ENCODE results near the gene GRID2.

The GRID2 gene

DNA sequence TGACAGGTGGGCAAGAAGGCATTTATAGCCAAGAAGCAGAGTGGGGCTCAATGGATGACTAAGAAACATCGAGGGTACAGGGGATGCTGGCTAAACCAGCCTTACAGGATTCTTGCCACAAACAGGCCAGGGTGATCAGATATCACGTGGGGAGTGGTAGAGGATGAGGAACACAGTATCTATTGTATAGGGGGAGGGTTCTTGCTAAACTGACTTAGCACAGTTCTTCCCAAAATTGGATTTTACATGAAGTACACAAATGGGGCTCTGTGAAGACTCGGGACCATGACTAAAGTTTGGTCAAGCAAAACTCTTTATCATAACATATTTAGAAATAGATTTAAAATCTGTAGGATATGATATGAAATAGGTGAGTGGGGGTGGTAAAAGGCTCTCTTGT is 1380.8 kb downstream of the GRID2 start:
- Histone ChIP-seq H3K36me3 (ENCODE audit: control insufficient read depth, insufficient read depth, low read length) (no peaks in the 10 kb centered on the region), H3K9ac (ENCODE audit: low read length) (no peak overlapping the region), H3K9me3 (ENCODE audit: control insufficient read depth, insufficient read depth, low read depth, low read length) (no peaks in the 10 kb centered on the region), H3K27me3 (ENCODE audit: control insufficient read depth, insufficient read depth, low read length) (no peaks in the 10 kb centered on the region), H3K27ac (ENCODE audit: low read depth, low read length) (no peak overlapping the region), H3K4me3 (ENCODE audit: low read depth, low read length) (no peak overlapping the region), H3K4me1 (ENCODE audit: control insufficient read depth, insufficient read depth, low read length) (peaks cover 8% of the 10 kb centered on the region)

DNA sequence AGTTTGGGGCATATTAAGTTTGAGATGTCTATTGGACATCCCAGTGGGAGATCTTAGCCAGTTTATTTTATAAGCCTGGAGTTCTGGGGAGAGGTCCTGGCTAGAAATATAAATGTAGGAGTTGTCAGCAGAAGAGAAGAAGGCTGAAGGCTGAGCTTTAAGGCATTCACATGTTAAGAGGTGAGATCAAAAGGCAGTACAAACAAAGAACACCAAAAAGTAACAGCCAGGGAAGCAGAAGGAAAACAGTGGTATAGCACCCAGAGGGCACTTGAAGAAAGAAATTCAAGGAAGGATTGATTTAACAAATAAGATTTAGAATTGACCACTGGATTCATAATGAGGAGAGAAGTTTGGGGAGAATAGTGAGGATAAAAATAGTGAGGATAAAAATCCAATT is 1383.5 kb downstream of the GRID2 start:
- peaks cover 8% of the 10 kb centered on the region for H3K4me1 ChIP-seq (ENCODE audit: control insufficient read depth, insufficient read depth, low read length)
- no peak overlapping the region for H3K27ac ChIP-seq (ENCODE audit: low read depth, low read length)
- H3K9ac ChIP-seq (ENCODE audit: low read length) = no peak overlapping the region

DNA sequence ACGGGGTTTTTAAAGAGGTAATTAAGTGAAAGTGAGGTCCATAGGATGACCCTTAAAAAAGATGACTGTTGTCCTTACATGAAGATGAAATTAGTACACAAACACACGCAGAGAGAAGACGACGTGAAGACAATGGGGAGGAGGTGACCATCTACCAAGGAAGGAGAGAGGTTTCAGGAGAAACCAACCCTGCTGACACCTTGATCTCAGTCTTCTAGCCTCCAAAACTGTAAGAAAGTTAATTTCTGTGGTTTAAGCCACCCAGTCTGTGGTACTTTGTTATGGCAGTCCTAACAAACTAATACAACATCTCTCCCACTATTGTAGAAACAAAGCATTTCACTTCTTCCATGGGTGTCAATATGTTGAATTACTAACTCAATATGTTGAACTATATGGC is 1385.2 kb downstream of the GRID2 start:
- Histone ChIP-seq H3K27ac (ENCODE audit: low read depth, low read length) (no peak overlapping the region), H3K9ac (ENCODE audit: low read length) (no peak overlapping the region), H3K4me1 (ENCODE audit: control insufficient read depth, insufficient read depth, low read length) (peaks cover 8% of the 10 kb centered on the region), H3K27me3 (ENCODE audit: control insufficient read depth, insufficient read depth, low read length) (no peaks in the 10 kb centered on the region), H3K36me3 (ENCODE audit: control insufficient read depth, insufficient read depth, low read length) (no peaks in the 10 kb centered on the region), H3K4me3 (ENCODE audit: low read depth, low read length) (no peak overlapping the region), H3K9me3 (ENCODE audit: control insufficient read depth, insufficient read depth, low read depth, low read length) (no peaks in the 10 kb centered on the region)

More for the DNA sequence above, 1383.5 kb downstream of the GRID2 start:
- H3K9me3 ChIP-seq (ENCODE audit: control insufficient read depth, insufficient read depth, low read depth, low read length) = no peaks in the 10 kb centered on the region
- H3K4me3 ChIP-seq (ENCODE audit: low read depth, low read length) = no peak overlapping the region
- no peaks in the 10 kb centered on the region for H3K36me3 ChIP-seq (ENCODE audit: control insufficient read depth, insufficient read depth, low read length)
- H3K27me3 ChIP-seq (ENCODE audit: control insufficient read depth, insufficient read depth, low read length) = no peaks in the 10 kb centered on the region

DNA sequence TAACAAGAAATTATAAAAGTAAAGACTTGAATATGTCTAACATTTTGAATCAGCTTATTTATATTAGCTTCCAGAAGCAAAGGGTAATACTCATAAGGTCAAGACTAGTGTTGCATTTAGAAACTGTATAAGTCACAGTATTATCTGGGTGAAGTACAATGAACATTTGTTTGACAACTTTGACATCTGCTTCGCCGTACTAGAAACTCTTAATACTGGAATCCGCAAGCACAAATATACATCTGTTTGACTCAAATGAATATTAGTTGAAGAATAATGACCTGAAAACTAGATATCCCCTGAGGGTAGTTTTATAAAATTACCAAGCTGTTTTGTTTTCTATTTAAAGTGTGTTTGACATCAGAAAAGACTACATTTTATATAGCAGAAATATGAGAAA is 1389.4 kb downstream of the GRID2 start:
- H3K9me3 ChIP-seq (ENCODE audit: control insufficient read depth, insufficient read depth, low read depth, low read length) = no peaks in the 10 kb centered on the region
- H3K27ac ChIP-seq (ENCODE audit: low read depth, low read length) = no peak overlapping the region
- no peak overlapping the region for H3K9ac ChIP-seq (ENCODE audit: low read length)
- no peaks in the 10 kb centered on the region for H3K36me3 ChIP-seq (ENCODE audit: control insufficient read depth, insufficient read depth, low read length)
- no peaks in the 10 kb centered on the region for H3K4me1 ChIP-seq (ENCODE audit: control insufficient read depth, insufficient read depth, low read length)
- H3K4me3 ChIP-seq (ENCODE audit: low read depth, low read length) = no peak overlapping the region
- H3K27me3 ChIP-seq (ENCODE audit: control insufficient read depth, insufficient read depth, low read length) = no peaks in the 10 kb centered on the region

DNA sequence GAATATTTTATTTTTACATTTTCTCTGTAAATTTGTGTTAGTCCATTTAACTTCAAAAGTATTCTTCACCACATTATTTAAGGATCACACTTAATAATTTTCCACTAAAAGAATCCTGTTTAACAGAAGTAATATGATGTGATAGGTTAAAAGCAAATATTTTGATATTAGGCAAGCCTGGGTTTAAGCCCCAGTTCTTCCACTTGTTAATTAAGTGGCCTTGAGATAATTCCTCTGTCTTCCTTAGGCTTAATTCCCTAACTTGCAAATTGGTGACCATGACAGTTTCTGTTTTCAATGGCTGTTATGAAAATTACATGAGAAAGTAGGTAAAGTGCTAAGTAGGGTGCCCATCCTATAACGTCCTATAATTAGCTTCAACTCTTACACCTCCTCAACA is 1394.9 kb downstream of the GRID2 start:
- Histone ChIP-seq H3K9ac (ENCODE audit: low read length) (no peak overlapping the region), H3K4me3 (ENCODE audit: low read depth, low read length) (no peak overlapping the region), H3K4me1 (ENCODE audit: control insufficient read depth, insufficient read depth, low read length) (no peaks in the 10 kb centered on the region), H3K27ac (ENCODE audit: low read depth, low read length) (no peak overlapping the region), H3K27me3 (ENCODE audit: control insufficient read depth, insufficient read depth, low read length) (no peaks in the 10 kb centered on the region), H3K36me3 (ENCODE audit: control insufficient read depth, insufficient read depth, low read length) (no peaks in the 10 kb centered on the region), H3K9me3 (ENCODE audit: control insufficient read depth, insufficient read depth, low read depth, low read length) (no peaks in the 10 kb centered on the region)

DNA sequence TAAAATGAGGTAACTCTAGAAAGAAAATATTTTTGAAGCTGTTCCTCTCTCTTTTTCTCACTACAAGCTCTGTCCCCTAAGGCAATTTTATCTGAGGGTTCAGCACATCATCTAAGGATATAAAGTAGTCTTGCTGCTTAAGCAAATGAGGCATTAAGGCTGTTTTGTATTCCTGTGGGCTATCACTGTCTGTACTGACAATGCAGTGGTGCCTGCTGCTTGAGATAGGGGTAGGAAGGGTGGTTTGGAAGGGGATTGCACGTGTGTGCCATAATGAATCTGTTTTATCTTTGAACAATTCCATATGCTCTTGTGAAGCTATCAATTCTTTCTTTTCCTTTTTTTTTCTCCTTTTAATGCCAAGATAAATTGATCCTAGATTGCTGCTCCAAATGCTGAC is 1396.8 kb downstream of the GRID2 start:
- Histone ChIP-seq H3K4me1 (ENCODE audit: control insufficient read depth, insufficient read depth, low read length) (no peaks in the 10 kb centered on the region), H3K9me3 (ENCODE audit: control insufficient read depth, insufficient read depth, low read depth, low read length) (no peaks in the 10 kb centered on the region), H3K9ac (ENCODE audit: low read length) (no peak overlapping the region), H3K27me3 (ENCODE audit: control insufficient read depth, insufficient read depth, low read length) (no peaks in the 10 kb centered on the region), H3K36me3 (ENCODE audit: control insufficient read depth, insufficient read depth, low read length) (no peaks in the 10 kb centered on the region), H3K27ac (ENCODE audit: low read depth, low read length) (no peak overlapping the region), H3K4me3 (ENCODE audit: low read depth, low read length) (no peak overlapping the region)

DNA sequence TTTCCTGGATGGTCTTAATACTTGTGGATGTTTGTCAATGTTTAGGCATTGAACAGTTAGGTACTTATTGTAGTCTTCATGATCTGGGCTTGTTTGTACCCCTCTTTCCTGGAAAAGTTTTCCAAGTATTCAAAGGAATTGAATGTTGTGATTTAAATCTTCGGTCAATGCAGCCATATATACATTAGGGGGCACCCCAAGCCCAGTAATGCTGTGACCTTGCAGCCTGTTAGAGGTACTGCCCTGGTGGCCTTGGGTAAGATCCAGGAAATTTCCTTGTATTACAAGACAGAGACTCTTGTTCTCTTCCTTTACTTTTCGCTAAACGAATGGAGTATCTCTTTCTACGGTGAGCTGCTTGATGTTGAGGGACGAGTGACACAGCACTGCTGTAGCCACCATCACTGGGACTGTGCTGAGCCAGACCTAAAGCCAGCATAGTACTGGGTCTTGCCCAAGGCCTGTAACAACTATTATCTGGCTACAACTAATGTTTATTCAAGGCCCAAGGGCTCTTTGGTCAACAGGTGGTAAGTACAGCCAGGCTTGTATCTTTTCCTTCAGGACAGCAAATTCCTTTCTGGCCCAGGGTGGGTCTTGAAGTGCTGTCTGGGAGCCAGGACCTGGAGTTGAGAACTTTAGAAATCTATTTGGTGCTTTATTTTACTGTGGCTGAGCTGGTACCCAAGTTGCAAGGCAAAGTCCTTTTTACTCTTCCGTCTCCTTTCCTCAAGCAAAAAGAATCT is 1406.5 kb downstream of the GRID2 start:
- Histone ChIP-seq H3K27me3 (ENCODE audit: control insufficient read depth, insufficient read depth, low read length) (no peaks in the 10 kb centered on the region), H3K9ac (ENCODE audit: low read length) (no peak overlapping the region), H3K36me3 (ENCODE audit: control insufficient read depth, insufficient read depth, low read length) (no peaks in the 10 kb centered on the region), H3K27ac (ENCODE audit: low read depth, low read length) (no peak overlapping the region), H3K4me3 (ENCODE audit: low read depth, low read length) (no peak overlapping the region), H3K4me1 (ENCODE audit: control insufficient read depth, insufficient read depth, low read length) (peaks cover 3% of the 10 kb centered on the region; the same call in 1 of the 2 replicates), H3K9me3 (ENCODE audit: control insufficient read depth, insufficient read depth, low read depth, low read length) (no peaks in the 10 kb centered on the region)

DNA sequence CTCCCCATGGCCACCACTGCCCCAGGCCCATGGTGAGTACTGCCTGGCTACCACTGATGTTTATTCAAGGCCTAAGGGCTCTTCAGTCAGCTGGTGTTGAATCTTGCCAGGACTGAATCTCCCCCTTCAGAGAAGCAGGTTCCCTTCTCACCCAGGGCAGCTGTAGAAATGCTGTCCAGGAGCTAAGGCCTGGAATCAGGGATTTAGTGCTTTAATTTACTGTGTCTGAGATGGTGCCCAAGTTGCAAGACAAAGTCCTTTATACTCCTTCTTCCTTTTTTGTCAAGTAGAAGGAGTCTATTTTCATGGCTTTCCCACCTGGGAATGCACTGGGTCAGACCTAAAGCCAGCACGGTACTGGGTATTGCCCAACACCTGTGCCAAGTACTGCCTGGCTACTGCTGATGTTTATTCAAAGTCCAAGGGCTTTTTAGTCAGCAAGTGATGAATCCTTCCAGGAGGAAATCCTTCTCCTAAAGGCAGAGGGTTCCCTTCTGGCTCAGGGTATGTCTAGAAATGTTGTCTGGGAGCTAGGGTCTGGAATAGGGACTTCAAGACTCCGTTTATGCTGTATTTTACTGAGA is 1407.2 kb downstream of the GRID2 start:
- H3K4me1 ChIP-seq (ENCODE audit: control insufficient read depth, insufficient read depth, low read length) = peaks cover 3% of the 10 kb centered on the region; the same call in 1 of the 2 replicates
- no peaks in the 10 kb centered on the region for H3K36me3 ChIP-seq (ENCODE audit: control insufficient read depth, insufficient read depth, low read length)
- H3K27ac ChIP-seq (ENCODE audit: low read depth, low read length) = no peak overlapping the region
- H3K9me3 ChIP-seq (ENCODE audit: control insufficient read depth, insufficient read depth, low read depth, low read length) = no peaks in the 10 kb centered on the region
- no peak overlapping the region for H3K4me3 ChIP-seq (ENCODE audit: low read depth, low read length)
- H3K27me3 ChIP-seq (ENCODE audit: control insufficient read depth, insufficient read depth, low read length) = no peaks in the 10 kb centered on the region
- H3K9ac ChIP-seq (ENCODE audit: low read length) = no peak overlapping the region

DNA sequence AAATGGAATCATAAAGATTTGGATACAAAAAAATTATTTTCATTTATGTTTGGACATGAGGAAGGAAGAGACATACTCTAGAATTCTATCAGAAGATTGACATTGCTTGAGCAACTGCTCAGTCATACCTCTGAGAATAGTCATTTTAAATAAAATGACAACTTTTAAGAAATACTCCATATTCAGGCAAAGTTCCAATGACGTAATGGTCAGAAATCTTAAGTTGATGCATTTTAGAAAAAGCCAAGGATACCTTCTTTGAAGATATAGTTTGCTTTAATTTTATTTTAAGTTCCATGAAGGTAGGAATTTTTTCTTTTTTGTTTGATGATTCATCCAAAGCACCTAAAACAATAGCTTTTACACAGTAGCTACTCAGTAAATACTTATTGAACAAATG is 1414.5 kb downstream of the GRID2 start:
- H3K36me3 ChIP-seq (ENCODE audit: control insufficient read depth, insufficient read depth, low read length) = no peaks in the 10 kb centered on the region
- no peaks in the 10 kb centered on the region for H3K4me1 ChIP-seq (ENCODE audit: control insufficient read depth, insufficient read depth, low read length)
- H3K9ac ChIP-seq (ENCODE audit: low read length) = no peak overlapping the region
- H3K9me3 ChIP-seq (ENCODE audit: control insufficient read depth, insufficient read depth, low read depth, low read length) = no peaks in the 10 kb centered on the region
- no peaks in the 10 kb centered on the region for H3K27me3 ChIP-seq (ENCODE audit: control insufficient read depth, insufficient read depth, low read length)
- no peak overlapping the region for H3K4me3 ChIP-seq (ENCODE audit: low read depth, low read length)
- no peak overlapping the region for H3K27ac ChIP-seq (ENCODE audit: low read depth, low read length)

DNA sequence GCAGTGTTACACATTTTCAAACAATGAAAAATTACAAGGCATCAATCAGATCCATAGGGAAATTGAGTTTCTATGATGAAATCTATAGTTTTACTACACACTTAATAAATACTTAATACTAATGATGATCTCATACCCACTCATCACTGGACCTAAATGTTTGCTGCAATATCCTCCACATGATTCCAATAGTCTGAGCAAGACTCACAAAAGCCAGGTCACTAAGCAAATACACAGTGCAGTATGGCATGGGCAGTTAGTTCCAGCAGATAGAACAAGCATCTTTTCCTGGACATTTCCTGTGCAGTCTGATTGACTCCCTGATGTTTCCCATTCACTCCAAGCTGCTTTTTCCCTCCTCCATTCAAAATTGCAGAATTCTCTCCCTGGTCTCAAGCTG is 1415.8 kb downstream of the GRID2 start:
- Histone ChIP-seq H3K27ac (ENCODE audit: low read depth, low read length) (no peak overlapping the region), H3K9ac (ENCODE audit: low read length) (no peak overlapping the region), H3K36me3 (ENCODE audit: control insufficient read depth, insufficient read depth, low read length) (no peaks in the 10 kb centered on the region), H3K4me1 (ENCODE audit: control insufficient read depth, insufficient read depth, low read length) (no peaks in the 10 kb centered on the region), H3K4me3 (ENCODE audit: low read depth, low read length) (no peak overlapping the region), H3K9me3 (ENCODE audit: control insufficient read depth, insufficient read depth, low read depth, low read length) (no peaks in the 10 kb centered on the region), H3K27me3 (ENCODE audit: control insufficient read depth, insufficient read depth, low read length) (no peaks in the 10 kb centered on the region)

DNA sequence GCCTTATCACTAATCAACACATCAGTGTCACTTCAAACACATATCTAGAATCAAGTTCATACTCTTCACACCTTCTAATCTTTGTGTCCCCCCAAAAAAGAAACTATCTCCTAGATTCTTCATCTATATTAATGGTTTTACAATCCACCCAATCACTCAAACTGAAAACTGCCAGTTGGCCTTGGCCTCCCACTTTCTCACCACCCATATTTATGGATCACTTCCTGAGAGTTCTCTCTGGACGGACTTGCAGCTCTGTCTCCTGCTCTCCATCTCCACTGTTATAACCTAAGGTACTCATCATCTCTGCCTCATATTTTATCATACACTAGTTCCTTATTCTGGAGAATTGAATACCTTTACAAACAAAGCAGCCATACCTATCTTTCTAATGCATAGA is 1418.7 kb downstream of the GRID2 start:
- Histone ChIP-seq H3K9ac (ENCODE audit: low read length) (no peak overlapping the region), H3K27me3 (ENCODE audit: control insufficient read depth, insufficient read depth, low read length) (no peaks in the 10 kb centered on the region), H3K9me3 (ENCODE audit: control insufficient read depth, insufficient read depth, low read depth, low read length) (no peaks in the 10 kb centered on the region), H3K4me1 (ENCODE audit: control insufficient read depth, insufficient read depth, low read length) (no peaks in the 10 kb centered on the region), H3K36me3 (ENCODE audit: control insufficient read depth, insufficient read depth, low read length) (no peaks in the 10 kb centered on the region), H3K4me3 (ENCODE audit: low read depth, low read length) (no peak overlapping the region), H3K27ac (ENCODE audit: low read depth, low read length) (no peak overlapping the region)
